ENCODE data around the gene PEPD. TPM values are rescaled to one million over a fixed set of nuclear protein-coding genes. Genes with fewer than 3 reads are reported as not detected.

The PEPD gene
- total and polyA plus RNA-seq, 10 of the 15 experiments (the other 5 are each of a cell fraction or from before 2014, with no cell fraction given), result 1.4 to 52.0 (median 20.2) TPM

DNA sequence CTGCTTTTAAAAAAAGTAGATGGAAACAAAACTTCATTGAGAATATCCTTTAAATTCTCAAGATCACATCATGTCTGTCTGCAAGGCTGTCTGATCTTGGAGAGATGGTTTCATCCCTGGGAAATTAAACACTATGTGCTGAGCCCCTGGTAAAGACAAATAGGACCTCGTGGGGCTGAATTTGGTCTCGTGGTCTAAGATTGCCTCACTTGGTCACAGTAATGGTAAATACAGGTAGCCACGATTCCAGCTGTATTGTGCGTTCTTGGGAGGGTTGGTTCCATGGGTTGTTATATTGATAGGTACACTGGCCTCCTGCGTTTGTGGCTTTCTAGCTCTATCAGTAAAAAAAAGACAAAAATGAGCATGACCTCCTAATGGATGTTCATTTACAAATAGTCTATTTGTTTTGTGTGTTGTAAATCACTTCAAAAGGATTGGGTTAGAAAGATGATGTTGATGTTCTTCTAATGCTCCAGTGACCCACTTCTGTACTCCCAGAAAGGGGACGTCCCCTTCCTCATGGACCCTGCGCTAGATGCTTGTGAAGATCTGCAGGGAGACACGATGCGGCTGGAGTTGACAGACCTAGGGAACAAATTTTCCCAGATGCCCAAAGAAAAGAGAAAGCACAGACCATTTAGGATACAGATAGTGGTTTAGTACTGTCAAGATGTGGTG lies 146.3 kb downstream of the PEPD start (continued):
- no peak for TF ChIP-seq EZH2 (IDR thresholded peaks at IDR 0.05; ENCODE audit: borderline replicate concordance, control insufficient read depth, low read depth, low read length)
- TF ChIP-seq GATAD2B (conservative IDR thresholded peaks at IDR 0.05; ENCODE audit: low read depth), result no peak
- no peak for TF ChIP-seq JUNB (IDR thresholded peaks at IDR 0.05)
- TF ChIP-seq YBX1 (IDR thresholded peaks at IDR 0.05), result no peak
- no peak for TF ChIP-seq EP300 (IDR thresholded peaks at IDR 0.05; ENCODE audit: borderline replicate concordance in 1 of 2, control insufficient read depth in 1 of 2, low read depth in 2 of 2, low read length in 2 of 2)
- TF ChIP-seq TCF3 (IDR thresholded peaks at IDR 0.05; ENCODE audit: borderline replicate concordance, insufficient read depth, low read depth, low read length), result no peak
- no peak for TF ChIP-seq CEBPZ (IDR thresholded peaks at IDR 0.05; ENCODE audit: low read depth, low read length)
- TF ChIP-seq, protein P1, sequence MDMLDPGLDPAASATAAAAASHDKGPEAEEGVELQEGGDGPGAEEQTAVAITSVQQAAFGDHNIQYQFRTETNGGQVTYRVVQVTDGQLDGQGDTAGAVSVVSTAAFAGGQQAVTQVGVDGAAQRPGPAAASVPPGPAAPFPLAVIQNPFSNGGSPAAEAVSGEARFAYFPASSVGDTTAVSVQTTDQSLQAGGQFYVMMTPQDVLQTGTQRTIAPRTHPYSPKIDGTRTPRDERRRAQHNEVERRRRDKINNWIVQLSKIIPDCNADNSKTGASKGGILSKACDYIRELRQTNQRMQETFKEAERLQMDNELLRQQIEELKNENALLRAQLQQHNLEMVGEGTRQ (IDR thresholded peaks at IDR 0.05; ENCODE audit: borderline replicate concordance, low read depth, low read length), result no peak
- TF ChIP-seq, protein P2, sequence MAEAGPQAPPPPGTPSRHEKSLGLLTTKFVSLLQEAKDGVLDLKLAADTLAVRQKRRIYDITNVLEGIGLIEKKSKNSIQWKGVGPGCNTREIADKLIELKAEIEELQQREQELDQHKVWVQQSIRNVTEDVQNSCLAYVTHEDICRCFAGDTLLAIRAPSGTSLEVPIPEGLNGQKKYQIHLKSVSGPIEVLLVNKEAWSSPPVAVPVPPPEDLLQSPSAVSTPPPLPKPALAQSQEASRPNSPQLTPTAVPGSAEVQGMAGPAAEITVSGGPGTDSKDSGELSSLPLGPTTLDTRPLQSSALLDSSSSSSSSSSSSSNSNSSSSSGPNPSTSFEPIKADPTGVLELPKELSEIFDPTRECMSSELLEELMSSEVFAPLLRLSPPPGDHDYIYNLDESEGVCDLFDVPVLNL (IDR thresholded peaks at IDR 0.05; ENCODE audit: low read depth, low read length), result no peak
- TF ChIP-seq ZSCAN29 (IDR thresholded peaks at IDR 0.05), result no peak
- TF ChIP-seq ZNF217 (IDR thresholded peaks at IDR 0.05), result no peak
